SK-N-SH treated with all-trans-retinoic acid at 6 μM for 48 hours (cell line): ENCODE results near the gene FBXO42.

Source experiments
- ATAC-seq: fragments of 200-7000 bp; cut with Tn5 transposase; 3 replicates; pipeline ENCODE4 v1.9.1; 2020; ENCODE audit warnings: mild to moderate bottlenecking, moderate library complexity
- ARNTL ChIP-seq: fragments of 450-650 bp; formaldehyde crosslinking; IDR thresholded peaks from 2 replicates; pipeline ENCODE4 v1.5.0; 2020; ENCODE audit warnings: low read depth, mild to moderate bottlenecking, moderate library complexity, borderline replicate concordance
- BACH2 ChIP-seq: fragments of 250-450 bp; sonication (Bioruptor Pico); IDR thresholded peaks from 2 replicates; pipeline ENCODE4 v1.9.0; 2021; ENCODE audit warnings: mild to moderate bottlenecking, borderline replicate concordance
- ESRRG ChIP-seq: fragments of 250-450 bp; sonication (Bioruptor Pico); IDR thresholded peaks from 2 replicates; pipeline ENCODE4 v1.6.1; 2021; ENCODE audit warnings: mild to moderate bottlenecking
- GLIS3 ChIP-seq: fragments of 250-450 bp; sonication (Bioruptor Pico); IDR thresholded peaks from 2 replicates; pipeline ENCODE4 v1.5.0; 2020; ENCODE audit warnings: mild to moderate bottlenecking, moderate library complexity
- ISL1 ChIP-seq: fragments of 250-450 bp; sonication (Bioruptor Pico); IDR thresholded peaks from 2 replicates; pipeline ENCODE4 v2.1.2; 2022; ENCODE audit warnings: mild to moderate bottlenecking, moderate library complexity
- OSR1 ChIP-seq: fragments of 250-450 bp; sonication (Bioruptor Pico); IDR thresholded peaks from 2 replicates; pipeline ENCODE4 v1.8.0; 2022; ENCODE audit warnings: moderate library complexity, mild to moderate bottlenecking, inconsistent platforms
- PATZ1 ChIP-seq: fragments of 250-450 bp; sonication (Bioruptor Pico); IDR thresholded peaks from 2 replicates; pipeline ENCODE4 v1.8.0; 2020; ENCODE audit warnings: mild to moderate bottlenecking, moderate library complexity, borderline replicate concordance
- PPARA ChIP-seq: fragments of 250-450 bp; sonication (Bioruptor Pico); IDR thresholded peaks from 2 replicates; pipeline ENCODE4 v1.5.0; 2020; ENCODE audit warnings: mild to moderate bottlenecking, borderline replicate concordance
- RARB ChIP-seq: fragments of 250-450 bp; sonication (Bioruptor Pico); IDR thresholded peaks from 2 replicates; pipeline ENCODE4 v1.8.0; 2021; ENCODE audit warnings: mild to moderate bottlenecking, moderate library complexity
- SNAI2 ChIP-seq: fragments of 250-450 bp; sonication (Bioruptor Pico); IDR thresholded peaks from 2 replicates; pipeline ENCODE4 v1.5.0; 2020; ENCODE audit warnings: mild to moderate bottlenecking, moderate library complexity
- TOX ChIP-seq: fragments of 250-450 bp; sonication (Bioruptor Pico); IDR thresholded peaks from 2 replicates; pipeline ENCODE4 v1.8.0; 2021; ENCODE audit warnings: mild to moderate bottlenecking, moderate library complexity, borderline replicate concordance
- ZC3H10 ChIP-seq: fragments of 250-450 bp; sonication (Bioruptor Pico); IDR thresholded peaks from 2 replicates; pipeline ENCODE4 v1.5.1; 2021; ENCODE audit warnings: mild to moderate bottlenecking, moderate library complexity
- ZFP3 ChIP-seq: fragments of 250-450 bp; sonication (Bioruptor Pico); IDR thresholded peaks from 2 replicates; pipeline ENCODE4 v1.5.0; 2020; ENCODE audit warnings: mild to moderate bottlenecking, moderate library complexity
- ZFP30 ChIP-seq: fragments of 450-650 bp; formaldehyde crosslinking; IDR thresholded peaks from 2 replicates; pipeline ENCODE4 v1.5.0; 2022; ENCODE audit warnings: mild to moderate bottlenecking, moderate library complexity
- ZNF565 ChIP-seq: fragments of 450-650 bp; formaldehyde crosslinking; conservative IDR thresholded peaks from 2 replicates; pipeline ENCODE4 v1.5.0; 2020; ENCODE audit warnings: low read depth, mild to moderate bottlenecking, moderate library complexity
- ZNF70 ChIP-seq: fragments of 450-650 bp; formaldehyde crosslinking; IDR thresholded peaks from 2 replicates; pipeline ENCODE4 v1.5.0; 2020; ENCODE audit warnings: mild to moderate bottlenecking, moderate library complexity
- ZNF8 ChIP-seq: fragments of 450-650 bp; formaldehyde crosslinking; IDR thresholded peaks from 2 replicates; pipeline ENCODE4 v1.5.0; 2020; ENCODE audit warnings: mild to moderate bottlenecking, moderate library complexity
- TF ChIP-seq, protein P1 (sequence below): fragments of 250-450 bp; sonication (Bioruptor Pico); IDR thresholded peaks from 2 replicates; pipeline ENCODE4 v1.8.0; 2021; ENCODE audit warnings: low read depth, mild to moderate bottlenecking, moderate library complexity, borderline replicate concordance
- TF ChIP-seq, protein P2 (sequence below): fragments of 250-450 bp; sonication (Bioruptor Pico); IDR thresholded peaks from 2 replicates; pipeline ENCODE4 v1.5.1; 2021; ENCODE audit warnings: mild to moderate bottlenecking, moderate library complexity
- TF ChIP-seq, protein P3 (sequence below): fragments of 250-450 bp; sonication (Bioruptor Pico); IDR thresholded peaks from 2 replicates; pipeline ENCODE4 v1.5.0; 2020; ENCODE audit warnings: mild to moderate bottlenecking, moderate library complexity
- TF ChIP-seq, protein P4 (sequence below): fragments of 250-450 bp; sonication (Bioruptor Pico); IDR thresholded peaks from 2 replicates; pipeline ENCODE4 v1.5.1; 2020; ENCODE audit warnings: low read depth, mild to moderate bottlenecking, moderate library complexity

Gene FBXO42

DNA sequence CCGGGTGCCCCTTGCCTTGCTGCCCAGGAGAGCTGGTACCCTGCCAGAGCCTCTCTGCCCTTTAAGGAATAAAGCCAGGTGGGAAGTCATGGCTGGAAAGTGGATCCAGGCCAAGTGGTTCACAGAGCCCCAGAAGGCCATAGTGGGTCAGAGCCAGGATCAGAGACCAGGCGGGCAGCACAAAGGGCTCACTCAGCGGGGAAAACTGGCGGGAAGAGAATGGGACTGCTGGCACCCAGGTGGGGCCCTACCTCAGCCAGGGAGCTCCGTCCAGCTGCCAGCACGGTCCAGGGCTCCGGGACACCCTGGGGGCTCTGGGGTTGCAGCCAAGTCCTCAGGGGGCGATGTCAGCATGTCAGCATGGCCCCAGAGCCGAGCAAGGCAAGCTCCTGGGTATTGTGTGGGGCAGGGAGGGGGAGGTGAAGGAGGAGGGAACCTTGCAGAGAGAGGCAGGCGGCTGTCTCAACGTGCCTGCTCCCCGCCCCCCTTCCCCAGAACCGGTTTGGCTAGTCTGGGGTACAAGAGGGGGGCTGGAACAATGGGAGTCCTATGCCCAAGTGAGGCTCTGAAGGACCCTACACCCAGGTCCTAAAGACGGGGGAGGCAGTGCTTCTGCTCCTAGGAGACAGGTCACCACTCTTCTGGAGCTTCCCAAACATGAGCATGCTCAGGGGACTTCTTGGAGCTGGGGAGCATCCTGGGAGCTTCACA, 139.9 kb downstream of the FBXO42 start, which contains the start of gene ARHGEF19:
TSS of gene ARHGEF19 (minus strand) at position 402 of the 711 bp plus-strand sequence. CDS start 3,598 bp downstream, outside the sequence.
- TF ChIP-seq RARB (CRISPR knock-in tag) = no peak
- no peak for TF ChIP-seq SNAI2 (CRISPR knock-in tag)
- TF ChIP-seq ISL1 (CRISPR knock-in tag) = no peak
- TF ChIP-seq, protein P1, sequence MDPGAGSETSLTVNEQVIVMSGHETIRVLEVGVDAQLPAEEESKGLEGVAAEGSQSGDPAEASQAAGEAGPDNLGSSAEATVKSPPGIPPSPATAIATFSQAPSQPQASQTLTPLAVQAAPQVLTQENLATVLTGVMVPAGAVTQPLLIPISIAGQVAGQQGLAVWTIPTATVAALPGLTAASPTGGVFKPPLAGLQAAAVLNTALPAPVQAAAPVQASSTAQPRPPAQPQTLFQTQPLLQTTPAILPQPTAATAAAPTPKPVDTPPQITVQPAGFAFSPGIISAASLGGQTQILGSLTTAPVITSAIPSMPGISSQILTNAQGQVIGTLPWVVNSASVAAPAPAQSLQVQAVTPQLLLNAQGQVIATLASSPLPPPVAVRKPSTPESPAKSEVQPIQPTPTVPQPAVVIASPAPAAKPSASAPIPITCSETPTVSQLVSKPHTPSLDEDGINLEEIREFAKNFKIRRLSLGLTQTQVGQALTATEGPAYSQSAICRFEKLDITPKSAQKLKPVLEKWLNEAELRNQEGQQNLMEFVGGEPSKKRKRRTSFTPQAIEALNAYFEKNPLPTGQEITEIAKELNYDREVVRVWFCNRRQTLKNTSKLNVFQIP (CRISPR knock-in tag) = no peak
- no peak for TF ChIP-seq ARNTL (CRISPR knock-in tag)
- TF ChIP-seq ESRRG = no peak
- no peak for TF ChIP-seq OSR1 (CRISPR knock-in tag)
- TF ChIP-seq ZNF70 (CRISPR knock-in tag) = no peak
- TF ChIP-seq TOX = no peak
- no peak for TF ChIP-seq BACH2 (CRISPR knock-in tag)
- no peak for TF ChIP-seq PPARA (CRISPR knock-in tag)
- no peak for TF ChIP-seq ZC3H10 (CRISPR knock-in tag)
- TF ChIP-seq ZNF8 (CRISPR knock-in tag) = no peak
- TF ChIP-seq PATZ1 (CRISPR knock-in tag) = no peak
- TF ChIP-seq ZFP30 = no peak
- TF ChIP-seq, protein P2, sequence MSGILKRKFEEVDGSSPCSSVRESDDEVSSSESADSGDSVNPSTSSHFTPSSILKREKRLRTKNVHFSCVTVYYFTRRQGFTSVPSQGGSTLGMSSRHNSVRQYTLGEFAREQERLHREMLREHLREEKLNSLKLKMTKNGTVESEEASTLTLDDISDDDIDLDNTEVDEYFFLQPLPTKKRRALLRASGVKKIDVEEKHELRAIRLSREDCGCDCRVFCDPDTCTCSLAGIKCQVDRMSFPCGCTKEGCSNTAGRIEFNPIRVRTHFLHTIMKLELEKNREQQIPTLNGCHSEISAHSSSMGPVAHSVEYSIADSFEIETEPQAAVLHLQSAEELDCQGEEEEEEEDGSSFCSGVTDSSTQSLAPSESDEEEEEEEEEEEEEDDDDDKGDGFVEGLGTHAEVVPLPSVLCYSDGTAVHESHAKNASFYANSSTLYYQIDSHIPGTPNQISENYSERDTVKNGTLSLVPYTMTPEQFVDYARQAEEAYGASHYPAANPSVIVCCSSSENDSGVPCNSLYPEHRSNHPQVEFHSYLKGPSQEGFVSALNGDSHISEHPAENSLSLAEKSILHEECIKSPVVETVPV = no peak
- TF ChIP-seq GLIS3 = no peak
- no peak for ATAC-seq

GRCh38 chr1:16211824-16212223, 140.5 kb downstream of the FBXO42 start:
- TF ChIP-seq GLIS3 = no peak
- no peak for TF ChIP-seq ZNF8 (CRISPR knock-in tag)
- TF ChIP-seq ZFP30 = no peak
- TF ChIP-seq PPARA (CRISPR knock-in tag) = no peak
- TF ChIP-seq TOX = no peak
- TF ChIP-seq, protein P3, sequence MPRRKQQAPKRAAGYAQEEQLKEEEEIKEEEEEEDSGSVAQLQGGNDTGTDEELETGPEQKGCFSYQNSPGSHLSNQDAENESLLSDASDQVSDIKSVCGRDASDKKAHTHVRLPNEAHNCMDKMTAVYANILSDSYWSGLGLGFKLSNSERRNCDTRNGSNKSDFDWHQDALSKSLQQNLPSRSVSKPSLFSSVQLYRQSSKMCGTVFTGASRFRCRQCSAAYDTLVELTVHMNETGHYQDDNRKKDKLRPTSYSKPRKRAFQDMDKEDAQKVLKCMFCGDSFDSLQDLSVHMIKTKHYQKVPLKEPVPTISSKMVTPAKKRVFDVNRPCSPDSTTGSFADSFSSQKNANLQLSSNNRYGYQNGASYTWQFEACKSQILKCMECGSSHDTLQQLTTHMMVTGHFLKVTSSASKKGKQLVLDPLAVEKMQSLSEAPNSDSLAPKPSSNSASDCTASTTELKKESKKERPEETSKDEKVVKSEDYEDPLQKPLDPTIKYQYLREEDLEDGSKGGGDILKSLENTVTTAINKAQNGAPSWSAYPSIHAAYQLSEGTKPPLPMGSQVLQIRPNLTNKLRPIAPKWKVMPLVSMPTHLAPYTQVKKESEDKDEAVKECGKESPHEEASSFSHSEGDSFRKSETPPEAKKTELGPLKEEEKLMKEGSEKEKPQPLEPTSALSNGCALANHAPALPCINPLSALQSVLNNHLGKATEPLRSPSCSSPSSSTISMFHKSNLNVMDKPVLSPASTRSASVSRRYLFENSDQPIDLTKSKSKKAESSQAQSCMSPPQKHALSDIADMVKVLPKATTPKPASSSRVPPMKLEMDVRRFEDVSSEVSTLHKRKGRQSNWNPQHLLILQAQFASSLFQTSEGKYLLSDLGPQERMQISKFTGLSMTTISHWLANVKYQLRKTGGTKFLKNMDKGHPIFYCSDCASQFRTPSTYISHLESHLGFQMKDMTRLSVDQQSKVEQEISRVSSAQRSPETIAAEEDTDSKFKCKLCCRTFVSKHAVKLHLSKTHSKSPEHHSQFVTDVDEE (CRISPR knock-in tag) = no peak
- TF ChIP-seq ZNF70 (CRISPR knock-in tag) = no peak
- TF ChIP-seq ZFP3 (CRISPR knock-in tag) = no peak
- no peak for TF ChIP-seq ZNF565 (CRISPR knock-in tag)
- TF ChIP-seq ISL1 (CRISPR knock-in tag) = no peak
- TF ChIP-seq, protein P4, sequence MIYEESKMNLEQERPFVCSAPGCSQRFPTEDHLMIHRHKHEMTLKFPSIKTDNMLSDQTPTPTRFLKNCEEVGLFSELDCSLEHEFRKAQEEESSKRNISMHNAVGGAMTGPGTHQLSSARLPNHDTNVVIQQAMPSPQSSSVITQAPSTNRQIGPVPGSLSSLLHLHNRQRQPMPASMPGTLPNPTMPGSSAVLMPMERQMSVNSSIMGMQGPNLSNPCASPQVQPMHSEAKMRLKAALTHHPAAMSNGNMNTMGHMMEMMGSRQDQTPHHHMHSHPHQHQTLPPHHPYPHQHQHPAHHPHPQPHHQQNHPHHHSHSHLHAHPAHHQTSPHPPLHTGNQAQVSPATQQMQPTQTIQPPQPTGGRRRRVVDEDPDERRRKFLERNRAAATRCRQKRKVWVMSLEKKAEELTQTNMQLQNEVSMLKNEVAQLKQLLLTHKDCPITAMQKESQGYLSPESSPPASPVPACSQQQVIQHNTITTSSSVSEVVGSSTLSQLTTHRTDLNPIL = no peak
- no peak for ATAC-seq

DNA sequence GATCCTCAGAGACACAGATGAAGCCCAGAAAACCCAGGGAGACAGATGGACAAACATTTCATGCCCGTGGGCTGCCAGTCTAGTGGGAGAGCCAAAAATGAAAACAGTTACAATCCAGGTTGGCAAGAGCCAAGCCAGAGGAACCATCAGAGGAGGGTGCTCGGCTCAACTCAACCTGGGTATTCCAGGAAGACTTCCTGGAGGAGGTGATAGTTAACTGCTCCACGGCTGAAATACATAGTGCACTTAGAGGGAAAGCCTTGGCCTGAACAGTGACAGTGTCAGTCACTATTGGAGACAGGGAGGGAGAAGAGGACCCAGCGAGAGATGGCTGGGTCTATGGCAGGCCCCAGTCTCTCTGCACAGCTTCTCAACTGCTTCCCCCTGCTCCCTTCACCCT, 141.7 kb downstream of the FBXO42 start:
- ATAC-seq = no peak
- TF ChIP-seq, protein P2 = no peak
- TF ChIP-seq ISL1 (CRISPR knock-in tag) = no peak
- TF ChIP-seq, protein P1 (CRISPR knock-in tag) = no peak
- TF ChIP-seq, protein P3 (CRISPR knock-in tag) = no peak
